ENCODE measurements around the gene TMEM185B. TPM values are rescaled to one million over a fixed set of nuclear protein-coding genes. Genes with fewer than 3 reads are reported as not detected.

TMEM185B gene
- total and polyA plus RNA-seq, 10 of the 15 experiments (the other 5 are each of a cell fraction or from before 2014, with no cell fraction given) = 2.4 to 20.9 (median 14.5) TPM

Small RNA genes lying within 50 kb of the gene (small RNA-seq; reads per million reads assigned to genes)
- gene MTND4LP14 (not detected), gene RF00019 (not detected)

Other genes starting within 250 kb of the TMEM185B start
- 8.0 and 8.5 TPM in 2 replicates for gene EPB41L5, start 210.3 kb downstream of the TMEM185B start, total RNA-seq (2014; rRNA removed)
- 8.5 and 9.9 TPM in 2 replicates for gene EPB41L5, start 210.3 kb downstream of the TMEM185B start, total RNA-seq (2014; rRNA removed; fragmentation: Illumina TruSeq; extraction: Trizol)
- 8.0 and 8.7 TPM in 2 replicates for gene EPB41L5, start 210.3 kb downstream of the TMEM185B start, total RNA-seq (2021)
- gene EPB41L5, start 210.3 kb downstream of the TMEM185B start, polyA plus RNA-seq (2011; rRNA removed) = 20.4 and 33.3 TPM in 2 replicates
- gene EPB41L5, start 210.3 kb downstream of the TMEM185B start, polyA plus RNA-seq (2014; fragmentation: Illumina TruSeq; extraction: Trizol) = 7.2 and 9.1 TPM in 2 replicates
- 1 to 10 TPM; 2.1 to 2.9 TPM for gene EPB41L5, start 210.3 kb downstream of the TMEM185B start, polyA plus RNA-seq (2014; fragmentation: Nextera tagmentation; extraction: Ambion mirVana)
- 4.5 and 5.7 TPM in 2 replicates for gene EPB41L5, start 210.3 kb downstream of the TMEM185B start, polyA plus RNA-seq (2014; rRNA removed)
- 10 to 100 TPM in 1 of 2 experiments, 1 to 10 TPM in 1; 8.5 to 10.9 TPM for gene EPB41L5, start 210.3 kb downstream of the TMEM185B start, polyA plus RNA-seq (2016; fragmentation: Nextera tagmentation; extraction: Ambion mirVana)
- gene RALB, start 29.5 kb upstream of the TMEM185B start, total RNA-seq (2014; rRNA removed) = 21.3 and 26.6 TPM in 2 replicates
- gene RALB, start 29.5 kb upstream of the TMEM185B start, total RNA-seq (2014; rRNA removed; fragmentation: Illumina TruSeq; extraction: Trizol) = 23.5 and 24.7 TPM in 2 replicates
- gene RALB, start 29.5 kb upstream of the TMEM185B start, total RNA-seq (2021) = 21.7 and 22.5 TPM in 2 replicates
- 39.9 and 58.5 TPM in 2 replicates for gene RALB, start 29.5 kb upstream of the TMEM185B start, polyA plus RNA-seq (2011; rRNA removed)
- 36.6 and 40.7 TPM in 2 replicates for gene RALB, start 29.5 kb upstream of the TMEM185B start, polyA plus RNA-seq (2014; fragmentation: Illumina TruSeq; extraction: Trizol)
- 10 to 100 TPM in 1 of 2 experiments, 1 to 10 TPM in 1; 8.3 to 15.9 TPM for gene RALB, start 29.5 kb upstream of the TMEM185B start, polyA plus RNA-seq (2014; fragmentation: Nextera tagmentation; extraction: Ambion mirVana)
- gene RALB, start 29.5 kb upstream of the TMEM185B start, polyA plus RNA-seq (2014; rRNA removed) = 18.6 and 23.6 TPM in 2 replicates
- 10 to 100 TPM; 47.6 to 54.0 TPM for gene RALB, start 29.5 kb upstream of the TMEM185B start, polyA plus RNA-seq (2016; fragmentation: Nextera tagmentation; extraction: Ambion mirVana)
- gene INHBB, start 122.7 kb upstream of the TMEM185B start, total RNA-seq (2014; rRNA removed) = not detected in 2 replicates
- gene INHBB, start 122.7 kb upstream of the TMEM185B start, total RNA-seq (2014; rRNA removed; fragmentation: Illumina TruSeq; extraction: Trizol) = not detected in 2 replicates
- 0.05 and 0.11 TPM in 2 replicates for gene INHBB, start 122.7 kb upstream of the TMEM185B start, total RNA-seq (2021)
- gene INHBB, start 122.7 kb upstream of the TMEM185B start, polyA plus RNA-seq (2011; rRNA removed) = not detected in 2 replicates
- gene INHBB, start 122.7 kb upstream of the TMEM185B start, polyA plus RNA-seq (2014; fragmentation: Illumina TruSeq; extraction: Trizol) = not detected in 2 replicates
- gene INHBB, start 122.7 kb upstream of the TMEM185B start, polyA plus RNA-seq (2014; fragmentation: Nextera tagmentation; extraction: Ambion mirVana) = not detected
- not detected in 2 replicates for gene INHBB, start 122.7 kb upstream of the TMEM185B start, polyA plus RNA-seq (2014; rRNA removed)
- gene INHBB, start 122.7 kb upstream of the TMEM185B start, polyA plus RNA-seq (2016; fragmentation: Nextera tagmentation; extraction: Ambion mirVana) = not detected

All from GM12878 (cell line).